B cell (primary cell): ENCODE data around the gene SDCCAG8. TPM values are rescaled to one million over a fixed set of nuclear protein-coding genes. Genes with fewer than 3 reads are reported as not detected.
A peak's percentile ranks its signal among the peaks of the same experiment; 100 is the strongest.

Experiments
- ATAC-seq: fragments of 200-7000 bp; cut with Tn5 transposase; one replicate; pipeline ENCODE4 v1.10.0; 2021; ENCODE audit warnings: low read depth, mild to moderate bottlenecking, moderate number of reproducible peaks, moderate library complexity
- CTCF ChIA-PET: fragments of 350-600 bp; sonication (Branson Sonifier 250); formaldehyde crosslinking; loops from one replicate; lab custom pipeline; 2021; ENCODE audit warnings: antibody characterized with exemption, inconsistent platforms; lab: Charles Lee
- POLR2A ChIA-PET: fragments of 350-600 bp; sonication (Branson Sonifier 250); formaldehyde crosslinking; loops from one replicate; lab custom pipeline; 2021; ENCODE audit warnings: antibody characterized with exemption; lab: Charles Lee
- DNase-seq: peaks from one replicate; pipeline ENCODE4 v3.0.0; 2013
- H2AFZ ChIP-seq: 2 replicates; pipeline ENCODE4 v1.6.1; 2012; ENCODE audit warnings: mild to moderate bottlenecking, low read depth, low read length; ENCODE audit not compliant: insufficient read depth, poor library complexity, severe bottlenecking
- H3K27ac ChIP-seq, 2 donors: 1 replicate in 1 of 2; 2 replicates in 1 of 2; pipeline ENCODE4 v1.5.1; 2012 to 2013; ENCODE audit warnings: low read length in 2 of 2, mild to moderate bottlenecking in 2 of 2, moderate library complexity in 1 of 2
- H3K27me3 ChIP-seq, 4 experiments: fragments of 200-600 bp in 1 of 4; sonication (generic) in 1 of 4; replicated peaks in 1 of 4; 1 replicate in 2 of 4; 2 replicates in 2 of 4; pipeline versions ENCODE4 v1.6.1 to v1.7.0; 2013 to 2016; ENCODE audit warnings: low read length in 3 of 4, mild to moderate bottlenecking in 2 of 4, mixed read lengths in 1 of 4, moderate library complexity in 1 of 4; ENCODE audit not compliant: insufficient read depth in 4 of 4, control insufficient read depth in 3 of 4; ENCODE audit errors: control extremely low read depth in 1 of 4
- H3K36me3 ChIP-seq, 2 experiments: replicated peaks in 1 of 2; 1 replicate in 1 of 2; 2 replicates in 1 of 2; pipeline versions ENCODE4 v1.6.1 to v1.7.1; 2013; ENCODE audit warnings: low read length in 1 of 2; ENCODE audit not compliant: insufficient read depth in 2 of 2, control insufficient read depth in 1 of 2; ENCODE audit errors: control extremely low read depth in 1 of 2, extremely low read depth in 1 of 2
- H3K4me1 ChIP-seq, 2 donors: fragments of 200-600 bp in 1 of 2; sonication (generic) in 1 of 2; 1 replicate in 1 of 2; 2 replicates in 1 of 2; pipeline versions ENCODE4 v1.5.1 to v1.6.1; 2013 to 2017; ENCODE audit warnings: low read length in 2 of 2; ENCODE audit not compliant: control insufficient read depth in 2 of 2, insufficient read depth in 2 of 2
- H3K4me2 ChIP-seq: replicated peaks from 2 replicates; pipeline ENCODE3; 2012; ENCODE audit warnings: mild to moderate bottlenecking, low read depth, low read length; ENCODE audit not compliant: poor library complexity, severe bottlenecking
- H3K4me3 ChIP-seq, 5 experiments: fragments of 200-600 bp in 1 of 5; sonication (generic) in 1 of 5; 1 replicate in 3 of 5; 2 replicates in 2 of 5; pipeline versions ENCODE4 v1.5.1 to v1.7.0; 2011 to 2016; ENCODE audit warnings: low read length in 4 of 5, mild to moderate bottlenecking in 4 of 5, low read depth in 2 of 5, control low read depth in 1 of 5, moderate library complexity in 1 of 5; ENCODE audit not compliant: insufficient read depth in 1 of 5; ENCODE audit errors: control extremely low read depth in 1 of 5, extremely low read depth in 1 of 5
- H3K79me2 ChIP-seq: fragments of 200-600 bp; sonication (generic); one replicate; pipeline ENCODE4 v1.6.0; 2016; ENCODE audit warnings: low read length; ENCODE audit not compliant: control insufficient read depth, insufficient read depth
- H3K9ac ChIP-seq: fragments of 200-600 bp; sonication (generic); 2 replicates; pipeline ENCODE4 v1.6.1; 2017; ENCODE audit warnings: mild to moderate bottlenecking, low read length, moderate library complexity
- H3K9me3 ChIP-seq, 3 donors: one replicate each; pipeline versions ENCODE4 v1.6.1 to v1.7.1; 2013; ENCODE audit warnings: low read length in 2 of 3; ENCODE audit not compliant: control insufficient read depth in 2 of 3, insufficient read depth in 1 of 3; ENCODE audit errors: control extremely low read depth in 1 of 3
- H4K20me1 ChIP-seq: 2 replicates; pipeline ENCODE4 v1.6.0; 2012; ENCODE audit warnings: mild to moderate bottlenecking, low read length; ENCODE audit not compliant: insufficient read depth, control insufficient read depth, poor library complexity, severe bottlenecking
- H3K27ac Mint-ChIP-seq: one replicate; pipeline ENCODE4 v1.8.0; 2021; ENCODE audit warnings: mixed read lengths
- H3K27me3 Mint-ChIP-seq: one replicate; pipeline ENCODE4 v1.8.0; 2021; ENCODE audit warnings: mixed read lengths
- H3K4me1 Mint-ChIP-seq: one replicate; pipeline ENCODE4 v1.8.0; 2021; ENCODE audit warnings: mixed read lengths
- H3K4me3 Mint-ChIP-seq: one replicate; pipeline ENCODE4 v1.8.0; 2021; ENCODE audit warnings: mixed read lengths
- H3K9me3 Mint-ChIP-seq: one replicate; pipeline ENCODE4 v1.8.0; 2022; ENCODE audit warnings: mixed read lengths; ENCODE audit not compliant: insufficient read depth
- EZH2 ChIP-seq: IDR thresholded peaks from 2 replicates; pipeline ENCODE4 v1.6.1; 2012; ENCODE audit warnings: borderline replicate concordance, low read depth, mild to moderate bottlenecking, moderate library complexity, low read length; ENCODE audit not compliant: insufficient read depth, poor library complexity, severe bottlenecking
- WGBS: methylation state at CpG from one replicate; pipeline ENCODE4 v1.1.5; 2013; ENCODE audit warnings: missing lambda C conversion rate; ENCODE audit not compliant: insufficient coverage; 5-methylcytosine and 5-hydroxymethylcytosine counted together
- intact Hi-C: fragments of 100-400 bp; cut with micrococcal nuclease; formaldehyde crosslinking; loops from one replicate; pipeline ENCODE4 v1.10.0; 2022
- polyA plus RNA-seq: library from polyadenylated mRNA; depleted of rRNA; stranded (reverse); fragments of >200 nt; gene quantifications from 2 replicates; pipeline ENCODE4 v1.2.3, GENCODE V29; 2012
- total RNA-seq, 2 donors: library from RNA; stranded (reverse); fragments of 120-200 nt in 1 of 2; gene quantifications; 1 replicate in 1 of 2; 2 replicates in 1 of 2; pipeline versions ENCODE4 v1.2.3 to v1.2.4, GENCODE V29; 2013 to 2022
- TF ChIP-seq, protein P1 (sequence below): fragments of 200-600 bp; IDR thresholded peaks from one replicate; pipeline ENCODE4 v1.8.0; 2022; ENCODE audit warnings: antibody characterized with exemption, mild to moderate bottlenecking

Gene SDCCAG8
- total and polyA plus RNA-seq, 2 donors (not counting 1 experiment from before 2014, with no cell fraction given): 37.1 to 60.7 TPM

DNA sequence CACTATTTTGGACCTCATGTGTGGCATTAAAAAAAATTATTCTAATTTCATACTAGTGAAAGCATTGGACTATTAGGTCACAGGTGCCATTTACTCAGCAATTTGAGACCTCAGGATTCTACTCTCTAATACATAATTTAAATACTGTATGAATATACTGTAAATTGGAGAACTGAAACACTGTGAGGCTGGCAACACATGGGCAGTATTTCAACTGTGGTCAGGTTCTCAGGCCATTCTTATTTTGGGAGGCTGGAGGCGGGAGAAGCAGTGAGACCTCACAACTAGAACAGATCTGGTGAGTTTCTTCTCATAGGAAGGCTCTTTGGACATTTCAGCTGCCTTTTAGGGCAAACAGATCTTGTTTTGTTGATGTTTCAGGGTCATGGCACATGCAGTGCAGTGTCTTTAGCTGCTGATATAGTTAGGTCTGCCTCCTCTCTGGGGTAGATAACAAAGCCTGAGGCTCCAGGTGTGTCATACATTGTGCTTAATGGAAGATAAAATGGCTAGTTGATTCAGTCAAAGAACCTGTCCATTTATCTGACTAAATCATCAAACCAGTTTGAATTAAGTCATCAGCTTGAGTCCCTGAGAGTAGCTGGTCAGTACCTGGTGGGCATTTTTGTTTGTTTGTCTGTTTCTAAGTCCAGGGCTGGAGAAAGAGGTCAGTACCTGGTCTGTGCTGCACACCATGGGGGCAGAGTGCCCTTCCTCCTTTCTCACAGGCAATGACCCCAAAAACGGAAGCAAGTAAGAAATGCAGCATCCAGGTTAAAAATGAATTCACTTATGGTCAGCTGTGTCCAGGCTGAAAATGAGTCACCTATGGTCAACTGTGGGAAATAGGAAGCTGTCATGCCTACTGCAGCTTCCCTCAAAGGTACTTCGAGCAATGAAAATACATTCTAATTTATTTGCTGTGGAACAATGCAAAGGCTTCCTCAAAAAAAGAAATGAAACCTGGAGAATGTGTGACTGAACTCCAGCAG is 216.2 kb downstream of the SDCCAG8 start:
- TF ChIP-seq EZH2: no peak
- TF ChIP-seq, protein P1, sequence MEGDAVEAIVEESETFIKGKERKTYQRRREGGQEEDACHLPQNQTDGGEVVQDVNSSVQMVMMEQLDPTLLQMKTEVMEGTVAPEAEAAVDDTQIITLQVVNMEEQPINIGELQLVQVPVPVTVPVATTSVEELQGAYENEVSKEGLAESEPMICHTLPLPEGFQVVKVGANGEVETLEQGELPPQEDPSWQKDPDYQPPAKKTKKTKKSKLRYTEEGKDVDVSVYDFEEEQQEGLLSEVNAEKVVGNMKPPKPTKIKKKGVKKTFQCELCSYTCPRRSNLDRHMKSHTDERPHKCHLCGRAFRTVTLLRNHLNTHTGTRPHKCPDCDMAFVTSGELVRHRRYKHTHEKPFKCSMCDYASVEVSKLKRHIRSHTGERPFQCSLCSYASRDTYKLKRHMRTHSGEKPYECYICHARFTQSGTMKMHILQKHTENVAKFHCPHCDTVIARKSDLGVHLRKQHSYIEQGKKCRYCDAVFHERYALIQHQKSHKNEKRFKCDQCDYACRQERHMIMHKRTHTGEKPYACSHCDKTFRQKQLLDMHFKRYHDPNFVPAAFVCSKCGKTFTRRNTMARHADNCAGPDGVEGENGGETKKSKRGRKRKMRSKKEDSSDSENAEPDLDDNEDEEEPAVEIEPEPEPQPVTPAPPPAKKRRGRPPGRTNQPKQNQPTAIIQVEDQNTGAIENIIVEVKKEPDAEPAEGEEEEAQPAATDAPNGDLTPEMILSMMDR: no peak
- H3K36me3 ChIP-seq: peaks cover 0 to 8% of the 10 kb centered on the region in 2 experiments
- ATAC-seq (no peak), DNase-seq (no peak)
- Mint-ChIP-seq H3K27ac (no peak overlapping the region), H3K4me3 (peak overlapping the region; percentile 10), H3K27me3 (no peaks in the 10 kb centered on the region), H3K4me1 (peaks cover 30% of the 10 kb centered on the region), H3K9me3 (no peaks in the 10 kb centered on the region)
- no peaks in the 10 kb centered on the region for H4K20me1 ChIP-seq
- POLR2A ChIA-PET: no interaction called here
- WGBS: 46% methylated on average over 2 of the region's 3 CpGs
- H3K9ac ChIP-seq: no peak overlapping the region
- intact Hi-C loops: no loop called here
- peaks cover 14 to 18% of the 10 kb centered on the region in 2 donors for H3K4me1 ChIP-seq
- H3K27ac ChIP-seq: no peak overlapping the region
- H3K4me2 ChIP-seq: peak overlapping the region; percentile 18
- no peak overlapping the region for H2AFZ ChIP-seq
- H3K27me3 ChIP-seq: no peaks in the 10 kb centered on the region
- H3K4me3 ChIP-seq: no peak overlapping the region
- CTCF ChIA-PET: no interaction called here
- no peaks in the 10 kb centered on the region for H3K79me2 ChIP-seq
- no peaks in the 10 kb centered on the region for H3K9me3 ChIP-seq
